GM18907 (cell line): ENCODE data around the gene PRPSAP1.
"Not testable (repeated sequence)": the region's sequence is repeated elsewhere in the genome, so short reads cannot be mapped to it uniquely, and the experiment has no call there.

Source experiments
- ATAC-seq: cut with Tn5 transposase; IDR thresholded peaks from one replicate; pipeline ENCODE4 v1.9.1; 2021; ENCODE audit warnings: mild to moderate bottlenecking, moderate library complexity; ENCODE audit not compliant: unreplicated experiment

The PRPSAP1 gene

GRCh38 chr17:76268015-76268749 lies 85.5 kb downstream of the PRPSAP1 start:
- ATAC-seq, result no peak

GRCh38 chr17:76267581-76268001 lies 86.1 kb downstream of the PRPSAP1 start:
- not testable (repeated sequence) for ATAC-seq

DNA sequence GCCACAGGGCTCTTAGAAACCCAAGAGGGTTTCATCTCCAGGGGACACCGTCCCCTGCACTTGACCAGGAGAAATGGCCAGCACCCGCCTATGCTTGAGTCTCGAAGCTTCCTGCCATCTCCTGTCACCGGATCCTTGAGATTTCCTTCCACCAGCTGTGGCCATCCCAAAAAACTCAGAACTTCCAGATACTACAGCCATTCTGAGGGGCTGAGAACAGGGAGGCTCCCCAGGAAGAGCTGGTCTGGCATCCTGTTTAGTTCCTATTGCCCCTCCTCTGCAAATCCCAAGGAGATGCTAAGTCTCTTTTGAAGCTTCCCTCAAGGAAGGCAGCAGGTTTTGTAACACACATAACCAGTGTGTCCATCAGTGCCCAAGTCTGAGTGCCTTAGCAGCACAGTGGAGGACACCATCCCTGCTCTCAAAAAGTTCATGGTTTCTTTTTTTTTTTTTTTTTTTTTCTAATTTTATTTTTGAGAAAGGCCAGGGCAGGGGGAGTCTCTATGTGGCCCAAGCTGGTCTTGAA lies 86.6 kb downstream of the PRPSAP1 start:
- no peak for ATAC-seq

DNA sequence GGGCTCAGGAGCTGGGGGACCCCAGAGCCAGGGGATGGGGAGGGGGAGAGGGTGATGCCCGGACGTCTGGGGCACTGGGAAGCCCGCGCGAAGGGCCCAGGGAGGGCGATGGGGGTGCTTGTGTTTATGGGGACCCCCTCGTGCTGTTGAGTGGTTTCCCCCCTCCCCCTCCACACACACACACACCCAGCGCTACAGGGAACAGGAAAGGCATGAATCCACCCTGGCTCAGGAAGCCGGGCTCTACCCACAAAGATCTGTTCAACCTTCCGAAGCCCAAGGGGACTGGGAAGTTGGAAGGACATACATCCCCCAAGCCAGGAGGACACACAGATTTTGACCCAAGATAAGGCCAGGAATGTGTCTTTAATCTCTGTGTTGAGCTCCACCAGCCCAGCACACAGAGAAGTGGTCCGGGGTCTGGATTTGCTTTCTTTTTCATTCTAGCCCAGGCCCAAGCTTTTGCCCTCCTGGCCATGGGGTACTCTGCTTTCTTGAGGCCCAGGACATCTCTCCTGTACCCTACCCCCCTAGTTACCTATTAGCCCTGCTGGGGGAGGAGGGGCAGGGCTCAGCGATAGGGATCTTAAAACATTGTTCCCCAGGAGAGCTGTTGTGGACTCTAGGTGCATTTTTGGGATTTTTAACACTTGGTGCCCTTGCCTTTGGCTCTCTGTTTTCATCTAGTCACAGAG lies 87.3 kb downstream of the PRPSAP1 start:
- no peak for ATAC-seq

GRCh38 chr17:76265624-76266243 lies 88.0 kb downstream of the PRPSAP1 start:
- ATAC-seq, result no peak

- peak; percentile 69 for ATAC-seq
Measured at GRCh38 chr17:76264755-76265623, 88.7 kb downstream of the PRPSAP1 start, which contains the start of gene UBALD2. Gene UBALD2, plus strand, starts transcription at chr17:76265348. Its CDS starts 158 bp downstream, at chr17:76265506.

- no peak for ATAC-seq
Measured at GRCh38 chr17:76264425-76264754, 89.3 kb downstream of the PRPSAP1 start.

DNA sequence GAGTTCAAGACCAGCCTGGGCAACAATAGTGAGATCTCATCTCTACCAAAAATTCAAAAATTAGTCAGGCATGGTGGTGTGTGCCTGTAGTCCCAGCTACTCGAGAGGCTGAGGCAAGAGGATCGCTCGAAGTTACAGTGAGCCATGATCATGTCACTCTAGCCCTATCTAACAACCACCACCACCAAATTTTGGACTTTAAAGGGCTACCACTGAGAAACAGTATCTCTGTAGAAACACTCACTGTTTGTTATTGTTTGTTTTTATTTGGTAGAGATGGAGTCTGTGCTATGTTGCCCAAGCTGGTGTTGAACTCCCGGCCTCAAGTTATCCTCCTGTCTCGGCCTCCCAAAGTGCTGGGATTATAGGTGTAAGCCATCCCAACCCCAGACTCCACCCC lies 89.8 kb downstream of the PRPSAP1 start:
- ATAC-seq, result no peak

DNA sequence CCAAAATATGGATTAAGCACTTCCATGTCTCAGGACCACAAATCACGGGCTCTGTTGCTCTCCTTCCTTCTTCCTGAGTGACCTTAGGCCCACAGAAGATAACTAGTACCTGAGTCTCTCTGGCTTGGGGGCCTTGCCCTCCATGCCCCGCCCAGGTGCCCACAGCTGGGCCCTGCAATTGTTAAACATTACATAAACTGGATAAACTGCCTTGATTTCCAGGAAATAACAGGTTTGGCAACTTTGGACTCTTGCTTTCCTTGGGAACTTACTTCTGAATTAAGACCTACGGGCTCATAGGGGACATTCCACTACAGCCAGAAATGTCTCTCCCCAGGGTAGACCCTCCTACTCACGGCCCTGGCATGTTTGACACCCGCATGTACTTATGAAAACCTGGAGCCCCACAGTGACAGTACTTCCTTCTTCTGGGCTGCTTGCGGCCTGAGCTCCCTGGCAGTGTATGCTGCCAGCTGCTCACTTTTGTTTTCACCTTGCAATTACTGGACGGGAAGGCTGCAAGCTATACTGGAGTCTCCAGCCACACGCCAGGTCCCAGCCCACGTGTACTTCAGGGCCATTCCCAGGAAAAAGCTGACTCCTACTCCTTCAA lies 90.9 kb downstream of the PRPSAP1 start:
- peak; percentile 20 for ATAC-seq

- ATAC-seq, result no peak
Measured at GRCh38 chr17:76261421-76262215, 92.1 kb downstream of the PRPSAP1 start.

GRCh38 chr17:76260669-76261068 lies 93.0 kb downstream of the PRPSAP1 start:
- ATAC-seq, result no peak

DNA sequence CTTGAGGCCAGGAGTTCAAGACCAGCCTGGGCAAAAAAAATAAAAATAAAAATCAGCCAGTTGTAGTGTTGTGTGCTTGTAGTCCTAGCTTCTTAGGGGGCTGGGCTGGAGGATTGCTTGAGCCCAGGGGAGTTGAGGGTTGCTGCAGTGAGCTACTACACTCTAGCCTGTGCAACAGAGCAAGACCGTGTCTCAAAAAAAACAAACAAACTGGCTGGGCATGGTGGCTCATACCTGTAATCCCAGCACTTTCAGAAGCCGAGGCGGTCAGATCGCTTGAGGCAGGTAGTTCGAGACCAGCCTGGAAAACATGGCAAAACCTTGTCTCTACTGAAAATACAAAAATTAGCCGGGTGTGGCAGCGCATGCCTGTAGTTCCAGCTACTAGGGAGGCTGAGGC lies 93.5 kb downstream of the PRPSAP1 start:
- no peak for ATAC-seq
